Stomach (tissue), 9 donors: Measurements from ENCODE around the gene COL9A3. TPM values are rescaled to one million over a fixed set of nuclear protein-coding genes. Genes with fewer than 3 reads are reported as not detected.

Source experiments
- DNase-seq, 2 donors: peaks; one replicate each; pipeline versions ENCODE4 v3.0.0 to v3.0.0-alpha.2; 2013 to 2019
- H3K27ac ChIP-seq, 5 donors: fragments of 200-600 bp in 4 of 5; sonication (generic) in 4 of 5; one replicate each; pipeline ENCODE4 v1.5.1; 2013 to 2019; ENCODE audit warnings: mild to moderate bottlenecking in 1 of 5, moderate library complexity in 1 of 5
- H3K27me3 ChIP-seq, 3 donors: fragments of 200-600 bp; sonication (generic); one replicate each; pipeline ENCODE4 v1.5.1; 2017 to 2019; ENCODE audit warnings: mixed run types in 1 of 3
- H3K36me3 ChIP-seq, 4 donors: fragments of 200-600 bp; sonication (generic); 1 replicate in 3 of 4; 2 replicates in 1 of 4; pipeline ENCODE4 v1.5.1; 2016 to 2019
- H3K4me1 ChIP-seq, 4 donors: fragments of 200-600 bp; sonication (generic); one replicate each; pipeline ENCODE4 v1.5.1; 2016 to 2019
- H3K4me3 ChIP-seq, 4 donors: fragments of 200-600 bp; sonication (generic) in 3 of 4; one replicate each; pipeline ENCODE4 v1.5.1; 2016 to 2019; ENCODE audit warnings: mild to moderate bottlenecking in 1 of 4
- H3K9me3 ChIP-seq, 4 donors: fragments of 200-600 bp; sonication (generic); one replicate each; pipeline ENCODE4 v1.5.1; 2016 to 2019
- EP300 ChIP-seq: sonication (generic); formaldehyde crosslinking; IDR thresholded peaks from one replicate; pipeline ENCODE4 v1.6.1; 2017; ENCODE audit warnings: antibody characterized with exemption
- POLR2A ChIP-seq, 4 donors: fragments of 450-650 bp; IDR thresholded peaks; one replicate each; pipeline ENCODE4 v1.6.1; 2016; ENCODE audit warnings: antibody characterized with exemption in 4 of 4, control low read depth in 2 of 4, mild to moderate bottlenecking in 1 of 4, moderate library complexity in 1 of 4
- POLR2AphosphoS5 ChIP-seq, 3 donors: sonication (generic); formaldehyde crosslinking; IDR thresholded peaks; one replicate each; pipeline ENCODE4 v1.6.1; 2016; ENCODE audit warnings: antibody characterized with exemption in 3 of 3
- WGBS, 5 donors: extraction: QIAGEN DNeasy Blood & Tissue Kit in 3 of 5; methylation state at CpG; one replicate each; pipeline versions ENCODE4 v1.1.5 to v1.1.7; 2013 to 2018; 5-methylcytosine and 5-hydroxymethylcytosine counted together
- intact Hi-C: fragments of 100-400 bp; cut with DNase I; formaldehyde crosslinking; loops from one replicate; pipeline ENCODE4 v1.15.1; 2023; ENCODE audit warnings: low total_unique reads
- polyA plus RNA-seq, 3 donors: library from polyadenylated mRNA; stranded (reverse); fragments of 200-250 nt; gene quantifications; one replicate each; pipeline ENCODE4 v1.2.3, GENCODE V29; 2013
- total RNA-seq, 5 donors: library from RNA; depleted of rRNA; stranded (reverse); fragments of >200 nt; gene quantifications; one replicate each; pipeline versions ENCODE4 v1.1.0 to v1.2.3, GENCODE V29; 2014 to 2016
- TF ChIP-seq, protein P1 (sequence below), 7 experiments: fragments of 450-650 bp in 4 of 7; fragments of 200-600 bp in 3 of 7; sonication (generic) in 3 of 7; IDR thresholded peaks; one replicate each; pipeline ENCODE4 v1.5.1; 2016 to 2019; ENCODE audit warnings: antibody characterized with exemption in 7 of 7, control low read depth in 2 of 7, mild to moderate bottlenecking in 1 of 7
- donor health status: healthy with polysubstance abuse.
- donor health status: Bipolar disorder and iron deficiency.
- donor health status: healthy.

Gene COL9A3
- total and polyA plus RNA-seq, 8 donors, result 2.3 to 18.2 (median 3.9) TPM; not detected in 3

- intact Hi-C loops, result no loop called here
- H3K27me3 ChIP-seq, result no peaks in the 10 kb centered on the region
- H3K9me3 ChIP-seq, result no peaks in the 10 kb centered on the region
- peaks cover 23 to 52% (median 43%) of the 10 kb centered on the region in 4 donors for H3K4me1 ChIP-seq
- H3K36me3 ChIP-seq, result peaks cover 38 to 52% (median 48%) of the 10 kb centered on the region in 4 donors
- peak overlapping the region; percentile 91 to 99 (median 94) for H3K4me3 ChIP-seq
- DNase-seq, result no peak
- H3K27ac ChIP-seq, result peak overlapping the region in 4 of 5 donors; percentile 93 to 94 (median 94)
- TF ChIP-seq, protein P1, sequence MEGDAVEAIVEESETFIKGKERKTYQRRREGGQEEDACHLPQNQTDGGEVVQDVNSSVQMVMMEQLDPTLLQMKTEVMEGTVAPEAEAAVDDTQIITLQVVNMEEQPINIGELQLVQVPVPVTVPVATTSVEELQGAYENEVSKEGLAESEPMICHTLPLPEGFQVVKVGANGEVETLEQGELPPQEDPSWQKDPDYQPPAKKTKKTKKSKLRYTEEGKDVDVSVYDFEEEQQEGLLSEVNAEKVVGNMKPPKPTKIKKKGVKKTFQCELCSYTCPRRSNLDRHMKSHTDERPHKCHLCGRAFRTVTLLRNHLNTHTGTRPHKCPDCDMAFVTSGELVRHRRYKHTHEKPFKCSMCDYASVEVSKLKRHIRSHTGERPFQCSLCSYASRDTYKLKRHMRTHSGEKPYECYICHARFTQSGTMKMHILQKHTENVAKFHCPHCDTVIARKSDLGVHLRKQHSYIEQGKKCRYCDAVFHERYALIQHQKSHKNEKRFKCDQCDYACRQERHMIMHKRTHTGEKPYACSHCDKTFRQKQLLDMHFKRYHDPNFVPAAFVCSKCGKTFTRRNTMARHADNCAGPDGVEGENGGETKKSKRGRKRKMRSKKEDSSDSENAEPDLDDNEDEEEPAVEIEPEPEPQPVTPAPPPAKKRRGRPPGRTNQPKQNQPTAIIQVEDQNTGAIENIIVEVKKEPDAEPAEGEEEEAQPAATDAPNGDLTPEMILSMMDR (IDR thresholded peaks at IDR 0.05), result no peak
- TF ChIP-seq EP300, result no peak
- no peak for TF ChIP-seq POLR2AphosphoS5 (IDR thresholded peaks at IDR 0.05)
- TF ChIP-seq POLR2A (IDR thresholded peaks at IDR 0.05), result no peak
- 65 to 81% (median 68%) methylated on average over 11 of the region's 11 CpGs for WGBS, 5 donors
Observed at GRCh38 chr20:62806383-62807050, 10.3 kb upstream of the COL9A3 start.

DNA sequence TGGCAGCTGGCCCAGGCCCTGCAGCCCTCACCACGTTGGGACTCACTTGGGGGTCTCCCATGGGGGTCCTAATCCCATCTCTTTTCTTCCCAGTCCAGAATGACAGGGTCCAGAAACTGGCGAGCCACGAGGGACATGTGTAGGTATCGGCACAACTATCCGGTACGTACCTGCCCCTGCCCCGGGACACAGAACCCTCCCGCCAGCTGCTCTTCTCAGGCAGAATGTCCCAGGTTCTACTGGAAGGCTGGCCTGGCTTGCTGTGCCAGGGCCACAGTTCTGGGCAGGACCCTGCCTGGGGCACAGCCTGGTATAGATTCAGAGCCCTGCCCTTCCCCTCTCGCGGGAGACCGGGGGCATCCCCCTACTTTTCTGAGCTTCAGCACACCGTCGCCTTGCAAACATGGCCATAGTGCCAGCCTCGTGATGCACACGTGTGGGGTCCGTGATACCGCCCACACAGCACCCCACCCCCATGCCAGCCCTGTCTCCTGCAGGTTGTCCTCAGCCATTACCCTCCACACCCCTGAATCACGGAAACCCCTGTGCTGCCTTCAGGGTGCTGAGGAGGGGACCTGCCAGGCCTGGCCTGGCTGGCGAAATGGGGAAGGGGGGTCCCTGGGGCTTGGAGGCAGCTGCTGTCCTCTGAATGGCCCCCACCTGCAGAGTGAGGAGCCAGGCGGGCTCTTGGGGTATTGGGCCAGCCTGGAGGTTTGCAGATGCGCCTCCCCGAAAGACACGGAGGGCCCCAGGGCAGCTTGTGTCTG lies 9.2 kb upstream of the COL9A3 start:
- 82 to 89% (median 88%) methylated on average over 20 to 23 of the region's 23 CpGs for WGBS, 5 donors
- H3K36me3 ChIP-seq, result peaks cover 49 to 60% (median 59%) of the 10 kb centered on the region in 4 donors
- no peak overlapping the region for H3K4me3 ChIP-seq
- DNase-seq, result no peak
- H3K4me1 ChIP-seq, result peaks cover 23 to 42% (median 40%) of the 10 kb centered on the region in 4 donors
- intact Hi-C loops, result no loop called here
- H3K27me3 ChIP-seq, result no peaks in the 10 kb centered on the region
- no peaks in the 10 kb centered on the region for H3K9me3 ChIP-seq
- TF ChIP-seq EP300, result no peak
- no peak for TF ChIP-seq POLR2A (IDR thresholded peaks at IDR 0.05)
- TF ChIP-seq, protein P1 (IDR thresholded peaks at IDR 0.05), result no peak
- TF ChIP-seq POLR2AphosphoS5 (IDR thresholded peaks at IDR 0.05), result no peak
- no peak overlapping the region for H3K27ac ChIP-seq

DNA sequence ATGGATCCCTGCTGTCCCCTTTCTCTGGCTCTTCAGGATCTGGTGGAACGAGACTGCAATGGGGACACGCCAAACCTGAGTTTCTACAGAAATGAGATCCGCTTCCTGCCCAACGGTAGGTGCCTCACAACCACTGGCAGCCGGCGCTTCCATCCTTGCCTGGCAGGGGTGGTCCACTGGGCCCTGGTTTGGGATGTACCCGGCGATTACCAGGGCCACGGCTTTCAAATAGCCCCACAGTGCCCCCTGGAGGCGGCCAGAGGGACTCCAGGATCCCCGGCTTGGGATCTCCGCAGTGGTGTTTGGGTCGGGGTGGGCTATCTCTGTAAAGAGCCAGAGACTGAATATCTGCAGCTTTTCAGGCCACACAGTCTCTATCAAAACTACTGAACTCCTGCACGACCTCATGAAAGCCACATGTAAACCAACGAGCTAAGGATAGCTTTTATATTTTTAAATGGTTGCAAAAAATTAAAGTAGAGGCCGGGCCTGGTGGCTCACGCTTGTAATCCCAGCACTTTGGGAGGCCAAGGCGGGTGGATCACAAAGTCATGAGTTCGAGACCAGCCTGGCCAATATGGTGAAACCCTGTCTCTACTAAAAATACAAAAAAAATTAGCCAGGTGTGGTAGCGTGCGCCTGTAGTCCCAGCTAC lies 8.5 kb upstream of the COL9A3 start:
- Histone ChIP-seq H3K4me3 (no peak overlapping the region), H3K27me3 (no peaks in the 10 kb centered on the region), H3K27ac (no peak overlapping the region), H3K36me3 (peaks cover 53 to 67% (median 66%) of the 10 kb centered on the region in 4 donors), H3K9me3 (no peaks in the 10 kb centered on the region), H3K4me1 (peaks cover 23 to 41% (median 38%) of the 10 kb centered on the region in 4 donors)
- WGBS, 5 donors, result 36 to 50% (median 44%) methylated on average over 12 to 21 of the region's 21 CpGs
- TF ChIP-seq POLR2A (IDR thresholded peaks at IDR 0.05), result no peak
- peak in 1 of 3 donors; percentile 23 for TF ChIP-seq POLR2AphosphoS5 (IDR thresholded peaks at IDR 0.05)
- TF ChIP-seq, protein P1 (IDR thresholded peaks at IDR 0.05), result peak in 5 of 7 experiments; percentile 61 to 95 (median 89)
- no peak for TF ChIP-seq EP300
- peak; percentile 70 to 84 for DNase-seq
- intact Hi-C loops, result no loop called here
